ENCODE results near the gene PANK4. TPM values are rescaled to one million over a fixed set of nuclear protein-coding genes. Genes with fewer than 3 reads are reported as not detected.

PANK4 gene
- total RNA-seq, 6 experiments from 2014 or later: 20.6 to 26.4 (median 24.0) TPM

DNA sequence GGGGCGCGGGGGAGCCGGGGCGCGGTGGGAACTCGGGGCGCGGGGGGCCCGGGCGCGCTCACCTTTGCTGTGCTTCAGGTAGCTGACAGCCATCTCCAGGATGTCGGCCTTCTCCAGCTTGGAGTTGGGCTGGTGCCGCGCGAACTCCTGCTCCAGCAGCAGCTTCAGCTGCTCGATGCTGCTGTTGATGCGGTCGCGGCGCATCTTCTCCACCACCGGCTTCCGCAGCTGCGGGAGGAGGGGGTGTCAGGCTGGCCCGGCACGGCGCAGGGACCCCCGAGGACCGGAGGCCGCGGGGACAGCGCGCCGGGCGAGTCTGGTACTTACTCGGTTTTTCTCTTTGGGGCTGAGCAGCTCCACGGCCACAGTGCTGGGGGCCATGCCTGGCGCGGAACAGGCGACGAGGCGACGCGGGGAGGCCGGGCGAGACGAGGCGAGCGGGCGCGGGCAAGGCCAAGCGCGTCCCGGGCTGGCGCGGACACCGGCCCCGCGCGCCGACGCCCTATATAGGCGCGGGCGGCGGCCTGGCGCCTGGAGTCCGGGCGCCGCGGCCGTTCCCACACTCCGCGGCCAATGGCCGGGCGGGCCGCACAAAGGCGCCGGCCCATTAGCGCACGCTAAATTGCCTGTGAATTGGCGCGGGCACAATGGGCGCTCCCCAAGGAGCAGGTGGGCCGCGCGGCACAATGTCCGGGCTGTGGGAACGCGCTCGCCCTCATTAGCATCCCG lies 3.6 kb upstream of the PANK4 start, which contains the start of gene HES5:
Gene HES5 (minus strand): TSS at position 480 of the 729 bp plus-strand sequence. CDS start 99 bp downstream, at position 381.
- peak within 1 kb of the TSS; percentile 36; the same call in 1 of the 2 replicates for H3K27ac Mint-ChIP-seq
- H3K4me3 Mint-ChIP-seq: peak within 1 kb of the TSS; percentile 13; the same call in 1 of the 2 replicates
- no peaks in the 10 kb centered on the region for H3K36me3 Mint-ChIP-seq (ENCODE audit: low read depth)
- H3K9me3 Mint-ChIP-seq: no peaks in the 10 kb centered on the region
- no peak for TF ChIP-seq CTCF (IDR thresholded peaks at IDR 0.05)
- peaks cover 44% of the 10 kb centered on the region for H3K4me1 Mint-ChIP-seq (ENCODE audit: low read depth)
- no peak for DNase-seq
- peaks cover 8% of the 10 kb centered on the region for H3K27me3 Mint-ChIP-seq (ENCODE audit: insufficient read depth)

GRCh38 chr1:2528966-2529783 lies 2.8 kb upstream of the PANK4 start:
- H3K27me3 Mint-ChIP-seq (ENCODE audit: insufficient read depth): peaks cover 8% of the 10 kb centered on the region
- peaks cover 44% of the 10 kb centered on the region for H3K4me1 Mint-ChIP-seq (ENCODE audit: low read depth)
- no peaks in the 10 kb centered on the region for H3K36me3 Mint-ChIP-seq (ENCODE audit: low read depth)
- no peak overlapping the region for H3K27ac Mint-ChIP-seq
- TF ChIP-seq CTCF (IDR thresholded peaks at IDR 0.05): no peak
- H3K9me3 Mint-ChIP-seq: no peaks in the 10 kb centered on the region
- DNase-seq: no peak
- peak overlapping the region; percentile 13; the same call in 1 of the 2 replicates for H3K4me3 Mint-ChIP-seq

DNA sequence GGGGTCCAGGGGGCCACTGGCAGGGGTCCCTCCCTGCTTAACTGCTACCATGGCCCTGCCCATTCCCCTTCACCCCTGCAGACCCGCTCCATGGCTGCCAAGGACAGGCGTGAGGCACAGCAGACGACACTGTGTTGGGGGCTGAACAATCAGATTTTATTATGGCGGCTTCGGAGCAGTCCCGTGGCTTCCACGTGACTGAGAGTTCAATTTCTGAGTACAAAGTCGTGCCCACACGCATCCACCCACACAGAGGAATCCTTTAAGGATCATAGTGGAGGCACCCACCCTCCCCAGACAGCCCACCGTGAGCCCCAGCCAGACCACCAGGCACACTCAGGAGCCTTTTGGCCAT lies 2.2 kb upstream of the PANK4 start:
- no peak for TF ChIP-seq CTCF (IDR thresholded peaks at IDR 0.05)
- Mint-ChIP-seq H3K36me3 (ENCODE audit: low read depth) (no peaks in the 10 kb centered on the region), H3K27me3 (ENCODE audit: insufficient read depth) (peaks cover 8% of the 10 kb centered on the region), H3K4me1 (ENCODE audit: low read depth) (peaks cover 44% of the 10 kb centered on the region), H3K9me3 (no peaks in the 10 kb centered on the region), H3K4me3 (no peak overlapping the region), H3K27ac (no peak overlapping the region)
- no peak for DNase-seq

DNA sequence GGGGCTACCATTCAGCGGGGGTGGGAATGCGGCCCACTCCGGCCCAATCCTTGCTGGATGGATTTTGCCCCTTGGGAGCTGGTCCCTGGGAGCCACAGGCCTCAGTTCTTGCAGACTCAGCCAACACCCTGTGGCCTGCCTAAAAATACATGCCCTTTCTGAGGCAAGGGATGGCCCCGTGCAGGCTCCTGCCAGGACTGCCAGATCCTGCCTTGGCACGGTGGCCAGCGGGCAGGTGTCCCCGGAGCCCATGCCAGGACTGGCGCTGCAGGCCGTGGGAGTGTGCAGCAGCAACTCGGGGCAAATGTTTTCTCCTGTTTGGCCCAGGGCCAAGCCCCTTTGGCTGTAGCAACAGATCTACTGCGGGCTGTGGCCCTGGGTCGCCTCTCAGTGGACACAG lies 1.6 kb upstream of the PANK4 start:
- peaks cover 8% of the 10 kb centered on the region for H3K27me3 Mint-ChIP-seq (ENCODE audit: insufficient read depth)
- no peaks in the 10 kb centered on the region; the same call in 1 of the 2 replicates for H3K36me3 Mint-ChIP-seq (ENCODE audit: low read depth)
- no peak overlapping the region for H3K27ac Mint-ChIP-seq
- peaks cover 44% of the 10 kb centered on the region for H3K4me1 Mint-ChIP-seq (ENCODE audit: low read depth)
- no peaks in the 10 kb centered on the region for H3K9me3 Mint-ChIP-seq
- no peak for TF ChIP-seq CTCF (IDR thresholded peaks at IDR 0.05)
- no peak overlapping the region for H3K4me3 Mint-ChIP-seq
- DNase-seq: no peak

DNA sequence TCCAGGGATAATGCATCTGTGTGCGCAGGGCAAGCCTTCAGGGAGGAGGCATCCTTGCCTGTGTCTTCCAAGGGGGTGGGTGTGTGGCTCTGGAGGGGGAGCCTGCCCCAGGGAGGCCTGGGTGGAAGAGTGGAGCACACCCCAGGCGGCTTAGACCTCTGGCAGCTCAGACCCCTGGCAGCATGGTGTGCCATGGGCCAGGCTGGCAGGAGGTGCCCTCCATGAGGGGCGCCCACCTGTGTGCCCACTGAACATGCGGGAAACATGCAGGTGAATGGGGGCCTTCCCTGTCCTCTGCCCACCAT lies 1.1 kb upstream of the PANK4 start:
- peaks cover 8% of the 10 kb centered on the region for H3K27me3 Mint-ChIP-seq (ENCODE audit: insufficient read depth)
- H3K36me3 Mint-ChIP-seq (ENCODE audit: low read depth): peaks cover 4% of the 10 kb centered on the region; the same call in 1 of the 2 replicates
- TF ChIP-seq CTCF (IDR thresholded peaks at IDR 0.05): no peak
- H3K27ac Mint-ChIP-seq: no peak overlapping the region
- no peak for DNase-seq
- H3K9me3 Mint-ChIP-seq: no peaks in the 10 kb centered on the region
- no peak overlapping the region for H3K4me3 Mint-ChIP-seq
- peaks cover 43% of the 10 kb centered on the region for H3K4me1 Mint-ChIP-seq (ENCODE audit: low read depth)

Data from HFFc6 (cell line).